GM20000 (cell line): Measurements from ENCODE around the gene CBY1.

ENCODE experiments used
- DNase-seq: peaks from one replicate; pipeline ENCODE4 v3.0.0; 2012; ENCODE audit warnings: low spot score
- CTCF ChIP-seq: IDR thresholded peaks from 2 replicates; pipeline ENCODE4 v1.5.1; 2012; ENCODE audit warnings: mild to moderate bottlenecking, control low read depth; ENCODE audit errors: extremely low read depth, missing control alignments

The CBY1 gene

GRCh38 chr22:38656256-38657044 lies at the start of gene CBY1, which contains the start of gene FAM227A:
Gene CBY1, plus strand, starts transcription at chr22:38656638. Its CDS starts 11,417 bp downstream, at chr22:38668055.
Gene FAM227A, minus strand, starts transcription at chr22:38656392. Its CDS starts 6,224 bp downstream, at chr22:38650168.
- peak; percentile 95 for DNase-seq
- TF ChIP-seq CTCF = no peak

- DNase-seq = no peak
- no peak for TF ChIP-seq CTCF
Observed at GRCh38 chr22:38607680-38608079, 48.8 kb upstream of the CBY1 start.

DNA sequence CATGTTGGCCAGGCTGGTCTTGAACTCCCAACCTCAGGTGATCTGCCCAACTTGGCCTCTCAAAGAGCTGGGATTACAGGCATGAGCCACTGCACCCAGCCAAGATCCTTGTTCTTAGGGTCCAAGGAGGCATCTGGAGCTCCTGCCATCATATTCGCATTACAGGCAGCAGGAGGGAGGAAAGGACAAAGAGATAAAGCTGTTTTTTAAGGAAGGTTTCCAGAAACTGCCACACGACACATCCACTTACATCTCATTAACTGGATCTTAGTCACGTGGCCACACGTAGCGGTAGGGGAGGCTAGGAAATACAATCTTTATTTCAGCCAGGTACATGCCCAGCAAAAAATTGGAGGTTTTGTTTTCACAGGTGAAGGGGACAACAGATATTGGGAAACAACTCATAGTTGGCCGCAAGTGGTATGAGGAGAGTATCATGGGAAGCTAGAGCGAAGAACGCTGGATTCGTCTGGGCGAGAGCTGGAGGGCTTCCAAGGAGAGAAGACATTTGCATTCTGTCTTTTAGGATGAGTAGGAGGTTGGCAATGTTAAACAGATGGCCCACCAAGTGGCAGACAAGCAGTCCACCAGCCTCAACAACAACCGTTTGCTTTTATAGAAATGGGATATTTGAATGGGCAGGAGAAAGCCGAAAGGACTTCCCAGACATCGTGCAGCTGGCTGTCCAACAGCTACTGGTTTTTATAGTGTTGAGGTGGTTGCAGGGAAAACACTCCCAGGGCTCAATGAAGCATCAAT lies 47.3 kb upstream of the CBY1 start:
- TF ChIP-seq CTCF = no peak
- no peak for DNase-seq

DNA sequence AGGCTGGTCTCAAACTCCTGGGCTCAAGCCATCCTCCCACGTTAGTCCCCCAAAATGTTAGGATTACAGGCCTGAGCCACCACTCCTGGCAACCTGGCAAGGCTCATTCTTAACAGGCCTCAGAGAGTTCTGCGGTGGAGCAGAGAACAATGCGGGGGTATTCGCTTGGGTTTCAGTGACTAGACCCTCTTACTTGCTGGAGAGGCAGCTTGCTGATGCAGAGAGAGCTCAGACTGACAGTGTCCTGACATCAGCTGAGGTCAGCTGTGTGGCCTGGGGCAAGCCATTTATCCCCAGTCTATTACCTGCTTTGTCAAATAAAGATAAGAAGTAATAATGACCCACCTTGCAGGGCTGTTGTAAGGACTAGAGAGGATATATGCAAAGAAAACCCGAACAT lies 46.2 kb upstream of the CBY1 start:
- DNase-seq = no peak
- TF ChIP-seq CTCF = no peak

GRCh38 chr22:38611559-38611958 lies 44.9 kb upstream of the CBY1 start:
- TF ChIP-seq CTCF = no peak

DNA sequence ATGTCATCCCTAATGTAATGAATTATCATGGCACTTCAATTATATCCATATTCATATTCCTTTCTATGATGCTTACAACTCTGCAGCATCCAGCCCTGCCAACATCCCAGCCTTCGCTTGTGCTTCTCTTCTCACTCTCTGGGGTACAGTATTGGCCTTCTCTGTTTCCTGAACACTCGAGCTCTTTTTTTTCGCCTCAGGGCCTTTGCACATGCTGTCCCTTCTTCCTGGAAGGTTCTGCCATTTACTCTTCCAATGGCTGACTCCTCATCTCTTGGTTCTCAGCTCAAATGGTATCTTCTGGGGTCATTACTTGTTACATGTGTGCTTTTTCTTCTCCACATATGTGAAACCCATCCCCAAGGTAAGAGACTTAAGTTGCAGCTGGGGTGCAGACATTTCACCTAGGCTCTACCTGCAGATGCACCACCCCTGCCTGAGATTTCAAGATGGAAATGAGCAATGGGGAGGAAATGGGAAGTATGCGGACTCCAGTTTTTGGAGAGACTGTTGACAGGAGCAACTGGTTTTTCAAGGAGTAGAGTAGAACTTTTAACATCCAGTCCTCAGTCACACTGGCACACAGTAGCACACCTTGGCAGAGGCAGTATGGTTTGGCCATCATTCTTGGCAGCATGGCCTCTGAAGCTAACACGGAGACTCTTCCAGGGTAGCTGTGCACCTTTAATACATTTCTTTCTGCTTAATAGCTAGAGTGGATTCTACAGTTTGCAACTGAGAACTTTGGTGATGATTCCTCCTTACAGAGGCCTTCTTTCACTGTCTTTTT lies 44.0 kb upstream of the CBY1 start:
- no peak for DNase-seq
- TF ChIP-seq CTCF = no peak

More at GRCh38 chr22:38611559-38611958, 44.9 kb upstream of the CBY1 start:
- DNase-seq = no peak

- DNase-seq = no peak
- TF ChIP-seq CTCF = no peak
Observed at GRCh38 chr22:38613588-38613987, 42.9 kb upstream of the CBY1 start.
